Measurements from ENCODE around the gene SMPX.

SMPX gene

GRCh38 chrX:21741869-21742701, 15.8 kb downstream of the SMPX start:
- peak; percentile 17 for DNase-seq

GRCh38 chrX:21741364-21741763, 16.6 kb downstream of the SMPX start:
- no peak for DNase-seq

- DNase-seq, result peak; percentile 21
These were observed 17.3 kb downstream of the SMPX start for GRCh38 chrX:21740329-21741274.

- DNase-seq, result no peak
These were observed 19.0 kb downstream of the SMPX start for GRCh38 chrX:21738950-21739287.

- peak; percentile 66 for DNase-seq
These were observed 19.5 kb downstream of the SMPX start for GRCh38 chrX:21738210-21738949.

GRCh38 chrX:21735768-21736127, 22.2 kb downstream of the SMPX start:
- no peak for DNase-seq

- DNase-seq, result no peak
These were observed 22.7 kb downstream of the SMPX start for GRCh38 chrX:21735038-21735767.

- no peak for DNase-seq
These were observed 23.7 kb downstream of the SMPX start for GRCh38 chrX:21734175-21734574.

GRCh38 chrX:21733705-21734104, 24.2 kb downstream of the SMPX start:
- no peak for DNase-seq

- DNase-seq, result no peak
These were observed 27.9 kb downstream of the SMPX start for GRCh38 chrX:21730026-21730425.

- no peak for DNase-seq
These were observed 29.5 kb downstream of the SMPX start for GRCh38 chrX:21728276-21728968.

GRCh38 chrX:21725916-21726315, 32.0 kb downstream of the SMPX start:
- no peak for DNase-seq

GRCh38 chrX:21725496-21725895, 32.4 kb downstream of the SMPX start:
- no peak for DNase-seq

- DNase-seq, result no peak
These were observed 34.1 kb downstream of the SMPX start for GRCh38 chrX:21723814-21724213.

GRCh38 chrX:21723084-21723483, 34.8 kb downstream of the SMPX start:
- no peak for DNase-seq

GRCh38 chrX:21721195-21721594, 36.7 kb downstream of the SMPX start:
- no peak for DNase-seq

- DNase-seq, result no peak
These were observed 39.3 kb downstream of the SMPX start for GRCh38 chrX:21718575-21718974.

- DNase-seq, result no peak
These were observed 40.1 kb downstream of the SMPX start for GRCh38 chrX:21717802-21718201.

- DNase-seq, result no peak
These were observed 42.1 kb downstream of the SMPX start for GRCh38 chrX:21715825-21716224.

- no peak for DNase-seq
These were observed 42.6 kb downstream of the SMPX start for GRCh38 chrX:21715337-21715736.

GRCh38 chrX:21711848-21712197, 46.1 kb downstream of the SMPX start:
- no peak for DNase-seq
